Aorta (tissue), 5 donors: Measurements from ENCODE around the gene NFATC3. TPM values are rescaled to one million over a fixed set of nuclear protein-coding genes. Genes with fewer than 3 reads are reported as not detected.
A peak's percentile ranks its signal among the peaks of the same experiment; 100 is the strongest.

Experiments used
- ATAC-seq: fragments of 200-7000 bp; cut with Tn5 transposase; one replicate; pipeline ENCODE4 v1.9.1; 2022; ENCODE audit warnings: moderate library complexity; ENCODE audit not compliant: low FRiP score
- DNase-seq, 2 donors: peaks; one replicate each; pipeline ENCODE4 v3.0.0-alpha.2; 2020
- H3K27ac ChIP-seq, 2 donors: one replicate each; pipeline ENCODE4 v1.5.1; 2013; ENCODE audit warnings: low read length in 2 of 2, mild to moderate bottlenecking in 2 of 2, moderate library complexity in 2 of 2, control low read depth in 1 of 2, inconsistent platforms in 1 of 2, low read depth in 1 of 2
- H3K27me3 ChIP-seq, 2 donors: one replicate each; pipeline ENCODE4 v1.6.1; 2013; ENCODE audit warnings: control low read depth in 1 of 2, low read length in 1 of 2, mild to moderate bottlenecking in 1 of 2, moderate library complexity in 1 of 2; ENCODE audit not compliant: insufficient read depth in 2 of 2, control insufficient read depth in 1 of 2
- H3K36me3 ChIP-seq, 2 donors: one replicate each; pipeline ENCODE4 v1.6.1; 2013; ENCODE audit warnings: control low read depth in 1 of 2, low read length in 1 of 2, mild to moderate bottlenecking in 1 of 2; ENCODE audit not compliant: insufficient read depth in 2 of 2, control insufficient read depth in 1 of 2
- H3K4me1 ChIP-seq, 2 donors: one replicate each; pipeline ENCODE4 v1.6.1; 2013; ENCODE audit warnings: low read length in 2 of 2, control low read depth in 1 of 2, mild to moderate bottlenecking in 1 of 2, moderate library complexity in 1 of 2; ENCODE audit not compliant: insufficient read depth in 2 of 2, control insufficient read depth in 1 of 2
- H3K4me3 ChIP-seq, 2 donors: one replicate each; pipeline ENCODE4 v1.5.1; 2013; ENCODE audit warnings: low read length in 2 of 2, control low read depth in 1 of 2, mild to moderate bottlenecking in 1 of 2
- H3K9me3 ChIP-seq: one replicate; pipeline ENCODE4 v1.6.1; 2013; ENCODE audit warnings: mild to moderate bottlenecking, low read length; ENCODE audit not compliant: control insufficient read depth
- WGBS, 2 donors: extraction: QIAGEN DNeasy Blood & Tissue Kit; methylation state at CpG; one replicate each; pipeline ENCODE4 v1.1.7; 2013; 5-methylcytosine and 5-hydroxymethylcytosine counted together
- intact Hi-C, 2 donors: fragments of 100-400 bp; cut with DNase I; formaldehyde crosslinking; loops; one replicate each; pipeline versions ENCODE4 v1.14.2 to v1.15.0; 2022
- polyA plus RNA-seq, 2 donors: library from polyadenylated mRNA; stranded (reverse); fragments of 200-250 nt; gene quantifications; one replicate each; pipeline ENCODE4 v1.2.3, GENCODE V29; 2013
- total RNA-seq, 2 donors: library from RNA; stranded (reverse); fragmentation: NEBNext Ultra II Directional; extraction: Animal tissue kit (Norgen Biotek cat#: 25700); gene quantifications; one replicate each; pipeline ENCODE4 v1.2.1, GENCODE V29; 2021
- donor health status: healthy with polysubstance abuse.
- donor health status: Bipolar disorder and iron deficiency.
- donor health status: DM: no; HTN: no; CAD: no.
- donor health status: DM: no; HTN: no; CAD: no.
- donor health status: DM: yes; HTN: yes; CAD: no.

The NFATC3 gene
- total and polyA plus RNA-seq, 4 donors: 10.3 to 48.4 (median 24.2) TPM

DNA sequence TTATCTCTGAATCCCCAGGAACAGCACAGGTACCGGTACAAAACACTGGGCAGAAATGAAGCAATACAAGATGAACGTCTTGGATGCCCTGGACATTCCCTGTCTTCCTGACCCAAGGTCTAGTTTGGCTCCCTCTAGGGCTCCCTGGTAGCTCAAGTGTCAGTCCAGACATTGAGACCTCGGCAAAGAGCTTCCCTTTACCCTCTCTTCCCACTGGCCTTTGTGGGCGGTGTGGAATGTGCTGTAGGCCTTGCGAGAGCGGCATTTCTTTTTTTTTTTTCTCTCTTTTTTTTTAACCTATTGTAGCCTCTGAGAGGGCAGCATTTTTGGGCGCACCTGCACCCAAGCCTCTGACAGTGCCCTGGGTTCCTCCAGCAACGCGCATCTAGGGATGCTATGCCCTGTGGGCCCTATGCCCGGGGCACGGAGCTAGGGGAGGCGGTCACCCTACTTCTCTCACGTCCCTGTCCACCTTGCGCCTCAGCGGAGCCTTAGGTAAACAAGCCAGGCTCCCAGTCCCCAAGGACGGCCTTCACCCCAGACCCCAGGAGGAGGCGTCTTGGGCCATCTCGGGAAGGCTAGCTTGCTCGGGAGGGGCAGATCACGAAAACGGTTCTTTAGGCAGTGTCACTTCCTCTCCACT is 1.2 kb upstream of the NFATC3 start:
- DNase-seq: peak in 1 of 2 donors; percentile 80
- Histone ChIP-seq H3K4me3 (peak overlapping the region in 1 of 2 donors; percentile 49), H3K27ac (peak overlapping the region; percentile 88 to 93), H3K4me1 (no peaks in the 10 kb centered on the region), H3K27me3 (no peaks in the 10 kb centered on the region), H3K36me3 (no peaks in the 10 kb centered on the region), H3K9me3 (no peaks in the 10 kb centered on the region)
- WGBS, 2 donors: 14 to 15% methylated on average over 21 of the region's 21 CpGs
- ATAC-seq: no peak
- intact Hi-C loops: loop anchor here (5.0 to 10.0 kb wide), 2 partner anchors 148 to 151 kb away; partner anchors contain the start of gene ESRP2 (in 1 of the 2)

DNA sequence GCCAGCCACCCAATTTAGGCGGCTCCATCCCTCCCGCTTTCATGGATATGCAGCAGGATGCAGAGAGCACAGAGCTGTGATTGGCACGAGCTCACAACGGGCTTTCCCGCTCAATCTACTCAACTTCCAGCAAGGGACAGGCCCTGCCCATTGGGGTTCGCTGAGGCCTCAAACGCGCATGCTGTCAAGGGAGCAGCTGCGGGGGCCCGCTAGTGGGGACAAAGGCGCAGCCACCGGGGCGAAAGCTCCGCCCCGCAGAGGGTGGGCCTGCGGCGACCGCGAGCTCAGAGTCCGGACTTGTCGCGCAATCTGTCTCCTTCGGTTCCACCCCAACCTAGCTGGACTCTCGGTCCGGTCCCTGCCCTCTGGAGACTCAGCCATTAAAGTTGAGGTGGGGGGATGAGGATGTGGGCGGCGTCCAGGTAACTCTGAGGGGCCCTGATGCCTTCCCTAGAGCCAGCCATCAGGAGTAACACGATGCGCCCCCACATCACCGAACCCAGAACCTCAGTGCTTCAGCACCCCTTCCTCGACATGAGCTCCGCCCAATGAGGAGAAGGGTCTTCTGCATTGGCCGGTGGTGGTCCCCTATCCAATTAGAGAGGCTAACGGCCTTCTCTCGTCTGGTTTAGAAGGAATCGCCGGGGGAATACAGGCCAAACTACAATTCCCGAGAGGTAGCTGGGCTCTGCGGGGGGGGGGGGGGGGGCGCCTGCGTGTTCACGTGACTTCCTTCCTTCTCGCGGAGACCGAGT is 489 bp upstream of the NFATC3 start:
- H3K4me1 ChIP-seq: no peaks in the 10 kb centered on the region
- intact Hi-C loops: loop anchor here (5.0 to 10.0 kb wide), 2 partner anchors 148 to 150 kb away; partner anchors contain the start of gene ESRP2 (in 1 of the 2)
- WGBS, 2 donors: 0% methylated on average over 41 to 45 of the region's 45 CpGs

DNA sequence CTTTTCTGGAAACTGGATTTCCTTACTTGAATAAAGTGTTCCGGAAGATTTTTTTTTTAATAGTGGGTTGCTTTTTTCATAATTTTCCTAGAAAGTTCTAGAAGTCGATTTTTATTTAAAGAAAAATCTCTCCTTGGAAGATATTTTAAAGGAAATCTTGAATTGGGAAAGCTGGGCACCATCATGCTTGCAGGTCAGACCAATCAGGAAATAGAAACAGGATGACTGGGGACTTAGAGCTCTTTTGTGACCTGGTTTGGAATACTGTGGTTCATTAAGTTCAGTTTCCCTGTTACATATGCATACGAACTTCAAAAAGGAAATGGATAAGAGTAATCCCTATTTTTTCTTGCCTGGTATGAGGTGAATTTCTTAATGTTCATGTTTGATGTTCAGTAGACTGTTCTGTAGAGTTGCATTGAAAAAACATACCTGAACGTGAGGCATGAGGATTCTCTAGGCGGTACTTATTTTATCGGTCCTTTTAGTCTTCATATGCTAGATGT is 1.2 kb downstream of the NFATC3 start:
- intact Hi-C loops: loop anchor here in 1 of 2 donors (10.0 kb wide), 1 partner anchor 148 kb away; the partner anchor contains the start of gene ESRP2
- Histone ChIP-seq H3K27me3 (no peaks in the 10 kb centered on the region), H3K4me1 (peaks cover 0 to 1% of the 10 kb centered on the region in 2 donors), H3K4me3 (peak overlapping the region; percentile 78 to 81), H3K27ac (no peak overlapping the region), H3K36me3 (no peaks in the 10 kb centered on the region), H3K9me3 (no peaks in the 10 kb centered on the region)
- DNase-seq (no peak), ATAC-seq (no peak)
- WGBS, 2 donors: 0% methylated on average over 6 of the region's 6 CpGs

More for the DNA sequence above, 489 bp upstream of the NFATC3 start:
- peak overlapping the region; percentile 88 to 93 for H3K27ac ChIP-seq
- H3K9me3 ChIP-seq: no peaks in the 10 kb centered on the region
- DNase-seq (peak; percentile 94 to 96), ATAC-seq (peak; percentile 91)
- no peaks in the 10 kb centered on the region for H3K27me3 ChIP-seq
- no peaks in the 10 kb centered on the region for H3K36me3 ChIP-seq
- H3K4me3 ChIP-seq: peak overlapping the region; percentile 42 to 49

DNA sequence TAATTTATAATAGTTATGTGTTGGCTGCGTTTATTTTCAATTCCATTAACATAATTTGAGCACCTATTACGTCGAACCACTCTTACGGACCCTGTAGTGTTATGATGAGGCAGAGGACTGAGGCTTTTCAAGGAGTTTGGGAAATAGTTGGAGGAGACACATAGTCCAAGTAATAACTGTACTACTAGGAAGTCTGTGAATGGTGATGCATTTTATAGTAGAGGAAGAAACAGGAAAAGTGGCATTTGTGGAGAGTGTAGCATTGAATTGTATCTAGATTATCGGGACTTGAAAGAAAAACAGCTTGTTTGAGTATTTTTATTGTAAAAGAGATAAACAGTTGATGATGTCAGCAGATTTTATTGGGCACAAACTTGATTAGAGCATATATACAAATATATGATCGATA is 1.7 kb downstream of the NFATC3 start:
- Histone ChIP-seq H3K4me1 (peaks cover 0 to 1% of the 10 kb centered on the region in 2 donors), H3K9me3 (no peaks in the 10 kb centered on the region), H3K27ac (no peak overlapping the region), H3K27me3 (no peaks in the 10 kb centered on the region), H3K36me3 (no peaks in the 10 kb centered on the region), H3K4me3 (peak overlapping the region; percentile 78 to 81)
- DNase-seq (no peak), ATAC-seq (no peak)
- 6 to 7% methylated on average over 6 of the region's 6 CpGs for WGBS, 2 donors
- intact Hi-C loops: loop anchor here in 1 of 2 donors (10.0 kb wide), 1 partner anchor 148 kb away; the partner anchor contains the start of gene ESRP2

DNA sequence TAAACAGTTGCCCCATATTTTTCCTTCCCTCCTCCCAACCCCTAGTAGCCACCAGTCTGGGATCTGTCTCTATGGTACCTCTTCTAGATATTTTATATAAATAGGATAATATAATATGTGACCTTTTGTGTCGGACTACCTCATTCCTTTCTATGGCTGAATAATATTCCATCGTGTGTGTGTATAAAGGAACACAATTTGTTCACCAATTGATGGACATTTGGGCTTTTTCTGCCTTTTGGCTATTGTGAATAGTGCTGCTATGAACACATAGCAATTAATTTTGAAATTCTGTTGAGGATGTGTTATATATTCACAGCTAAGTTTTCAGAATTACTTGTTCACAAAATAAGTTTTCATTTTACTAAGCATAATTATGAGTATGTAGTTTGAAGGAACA is 2.5 kb downstream of the NFATC3 start:
- H3K36me3 ChIP-seq: no peaks in the 10 kb centered on the region
- no peak for DNase-seq
- H3K9me3 ChIP-seq: no peaks in the 10 kb centered on the region
- no peak for ATAC-seq
- peaks cover 0 to 1% of the 10 kb centered on the region in 2 donors for H3K4me1 ChIP-seq
- intact Hi-C loops: loop anchor here in 1 of 2 donors (10.0 kb wide), 1 partner anchor 147 kb away; the partner anchor contains the start of gene ESRP2
- WGBS, 2 donors: 67 to 81% methylated on average over 2 of the region's 2 CpGs
- no peaks in the 10 kb centered on the region for H3K27me3 ChIP-seq
- no peak overlapping the region for H3K4me3 ChIP-seq
- H3K27ac ChIP-seq: no peak overlapping the region

DNA sequence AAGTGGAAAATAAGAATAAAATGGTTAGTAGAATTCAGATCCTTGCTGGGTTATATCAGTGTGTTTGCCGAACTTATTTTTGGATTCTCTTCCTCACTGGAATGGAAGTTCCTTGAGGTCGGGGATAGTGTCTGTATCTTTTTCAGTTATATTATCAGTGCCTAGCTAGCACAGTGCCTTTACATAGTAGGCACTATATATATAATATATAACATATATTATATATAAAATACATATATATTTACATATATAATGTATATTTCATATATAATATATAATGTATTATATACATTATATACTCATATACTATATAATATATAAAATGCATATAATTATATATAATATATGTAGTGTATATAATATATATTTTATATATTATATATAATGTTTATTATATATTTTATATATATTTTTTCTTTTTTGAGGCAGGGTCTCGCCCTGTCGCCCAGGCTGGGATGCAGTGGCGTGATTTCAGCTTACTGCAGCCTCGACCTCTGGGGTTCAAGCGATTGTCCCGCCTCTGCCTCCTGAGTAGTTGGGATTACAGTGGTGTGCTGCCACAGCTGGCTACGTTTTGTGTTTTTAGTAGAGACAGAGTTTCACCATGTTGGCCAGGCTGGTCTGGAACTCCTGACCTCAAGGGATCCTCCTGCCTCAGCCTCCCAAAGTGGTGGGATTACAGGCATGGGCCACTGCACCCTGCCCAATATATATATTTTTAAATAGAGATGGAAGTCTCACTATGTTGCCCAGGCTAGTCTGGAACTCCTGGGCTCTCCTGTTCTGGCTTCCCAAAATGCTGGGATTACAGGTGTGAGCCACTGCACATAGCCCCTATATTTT is 3.2 kb downstream of the NFATC3 start:
- H3K4me1 ChIP-seq: peaks cover 0 to 1% of the 10 kb centered on the region in 2 donors
- H3K27ac ChIP-seq: no peak overlapping the region
- ATAC-seq: no peak

DNA sequence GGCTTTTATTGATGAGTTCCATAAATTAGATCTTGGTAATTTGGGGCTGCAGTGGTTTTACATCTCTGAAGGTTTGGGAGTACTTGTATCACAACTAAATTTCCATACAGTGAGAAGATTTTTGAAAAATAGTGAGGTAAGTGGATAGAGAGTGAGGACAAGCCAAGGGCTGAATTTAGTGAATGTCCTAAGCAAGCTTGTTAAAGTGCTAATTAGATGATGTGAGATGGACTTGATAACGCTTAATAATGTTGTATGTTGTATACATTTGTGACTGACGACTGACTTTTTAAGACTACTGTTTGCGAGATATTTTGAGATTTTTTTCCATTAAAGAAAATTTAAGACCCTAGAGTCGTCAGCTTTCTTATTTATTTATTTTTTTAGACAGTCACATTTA is 3.9 kb downstream of the NFATC3 start:
- intact Hi-C loops: loop anchor here in 1 of 2 donors (10.0 kb wide), 1 partner anchor 146 kb away; the partner anchor contains the start of gene ESRP2
- Histone ChIP-seq H3K4me1 (peaks cover 0 to 1% of the 10 kb centered on the region in 2 donors), H3K4me3 (no peak overlapping the region)

More for the DNA sequence above, 3.2 kb downstream of the NFATC3 start:
- Histone ChIP-seq H3K36me3 (no peaks in the 10 kb centered on the region), H3K27me3 (no peaks in the 10 kb centered on the region), H3K4me3 (no peak overlapping the region), H3K9me3 (no peaks in the 10 kb centered on the region)
- intact Hi-C loops: loop anchor here in 1 of 2 donors (10.0 kb wide), 1 partner anchor 146 kb away; the partner anchor contains the start of gene ESRP2
- 78 to 83% methylated on average over 9 of the region's 9 CpGs for WGBS, 2 donors
- DNase-seq: no peak

DNA sequence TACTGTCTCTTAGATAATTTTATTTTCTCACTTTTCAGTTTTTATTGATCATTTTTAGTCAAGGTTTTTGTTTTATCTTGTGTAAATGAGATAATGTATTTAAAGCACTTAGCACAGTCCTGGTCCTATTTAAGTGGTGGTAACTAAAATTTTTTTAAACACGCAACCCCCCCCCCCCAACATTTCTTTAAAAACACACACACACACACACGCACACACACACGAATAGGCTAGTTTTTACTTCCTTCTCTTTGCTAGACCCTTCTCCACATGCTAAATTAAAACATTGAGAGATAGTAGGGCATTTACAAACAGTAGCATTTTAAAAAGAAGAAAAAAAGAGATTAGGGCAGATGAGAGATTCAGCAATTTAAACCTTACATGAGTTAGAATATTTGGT is 5.0 kb downstream of the NFATC3 start:
- H3K36me3 ChIP-seq: no peaks in the 10 kb centered on the region
- H3K4me1 ChIP-seq: peaks cover 0 to 1% of the 10 kb centered on the region in 2 donors
- intact Hi-C loops: no loop called here
- no peak overlapping the region for H3K4me3 ChIP-seq
- no peaks in the 10 kb centered on the region for H3K9me3 ChIP-seq
- DNase-seq: no peak
- H3K27me3 ChIP-seq: no peaks in the 10 kb centered on the region
- 36 to 45% methylated on average over 3 of the region's 3 CpGs for WGBS, 2 donors
- H3K27ac ChIP-seq: no peak overlapping the region
- ATAC-seq: no peak

More for the DNA sequence above, 3.9 kb downstream of the NFATC3 start:
- H3K27ac ChIP-seq: no peak overlapping the region
- ATAC-seq (no peak), DNase-seq (no peak)
- H3K36me3 ChIP-seq: no peaks in the 10 kb centered on the region
- H3K9me3 ChIP-seq: no peaks in the 10 kb centered on the region
- WGBS, 2 donors: 80 to 86% methylated on average over 4 of the region's 4 CpGs
- no peaks in the 10 kb centered on the region for H3K27me3 ChIP-seq
